ENCODE results near the gene NRSN2.
"Not testable (repeated sequence)": the region's sequence is repeated elsewhere in the genome, so short reads cannot be mapped to it uniquely, and the experiment has no call there.

Gene NRSN2

GRCh38 chr20:354298-354977 lies 7.5 kb downstream of the NRSN2 start:
- Histone ChIP-seq H3K4me1 (ENCODE audit: control extremely low read depth in 1 of 4, control insufficient read depth in 4 of 4, insufficient read depth in 4 of 4, low read length in 3 of 4) (peaks cover 0 to 2% (median 0%) of the 10 kb centered on the region in 4 experiments), H3K27ac (ENCODE audit: insufficient read depth in 1 of 2, low read depth in 1 of 2, low read length in 2 of 2, poor library complexity in 1 of 2, severe bottlenecking in 2 of 2) (no peak overlapping the region), H3K36me3 (ENCODE audit: control insufficient read depth in 4 of 4, insufficient read depth in 4 of 4, low read length in 3 of 4) (no peaks in the 10 kb centered on the region), H3K4me3 (ENCODE audit: control insufficient read depth in 1 of 7, extremely low read depth in 1 of 7, insufficient read depth in 4 of 7, low read depth in 2 of 7, low read length in 6 of 7) (no peak overlapping the region), H3K9me3 (ENCODE audit: control extremely low read depth in 1 of 5, control insufficient read depth in 4 of 5, insufficient read depth in 2 of 5, low read depth in 1 of 5, low read length in 4 of 5) (no peaks in the 10 kb centered on the region), H3K27me3 (replicated peaks in 2 of 5; ENCODE audit: control insufficient read depth in 4 of 5, insufficient read depth in 5 of 5, low read length in 4 of 5) (no peaks in the 10 kb centered on the region)
- WGBS (ENCODE audit: insufficient coverage): 36% methylated on average over 4 of the region's 14 CpGs
- ChIA-PET CTCF (interaction anchor here (0.6 to 7.9 kb wide), 24 partner anchors 8 to 374 kb away, joined by 3 to 103 read pairs (median 4); no protein-coding TSS in a partner anchor), POLR2A (interaction anchor here (0.6 kb wide), 1 partner anchor 95 kb away, joined by 4 read pairs; no protein-coding TSS in a partner anchor)
- peak; percentile 83 to 92 (median 88) for DNase-seq

- not testable (repeated sequence) for H3K4me1 ChIP-seq (ENCODE audit: control extremely low read depth in 1 of 4, control insufficient read depth in 4 of 4, insufficient read depth in 4 of 4, low read length in 3 of 4); H3K4me3 ChIP-seq (ENCODE audit: control insufficient read depth in 1 of 7, extremely low read depth in 1 of 7, insufficient read depth in 4 of 7, low read depth in 2 of 7, low read length in 6 of 7); H3K27ac ChIP-seq (ENCODE audit: insufficient read depth in 1 of 2, low read depth in 1 of 2, low read length in 2 of 2, poor library complexity in 1 of 2, severe bottlenecking in 2 of 2); DNase-seq; H3K27me3 ChIP-seq (replicated peaks in 2 of 5; ENCODE audit: control insufficient read depth in 4 of 5, insufficient read depth in 5 of 5, low read length in 4 of 5); H3K9me3 ChIP-seq (ENCODE audit: control extremely low read depth in 1 of 5, control insufficient read depth in 4 of 5, insufficient read depth in 2 of 5, low read depth in 1 of 5, low read length in 4 of 5); H3K36me3 ChIP-seq (ENCODE audit: control insufficient read depth in 4 of 4, insufficient read depth in 4 of 4, low read length in 3 of 4)
- WGBS (ENCODE audit: insufficient coverage): 94% methylated on average over 2 of the region's 2 CpGs
- CTCF ChIA-PET: interaction anchor here (0.9 to 7.9 kb wide), 8 partner anchors 11 to 130 kb away, joined by 3 to 103 read pairs (median 7); no protein-coding TSS in a partner anchor
- POLR2A ChIA-PET: interaction anchor here (0.6 kb wide), 1 partner anchor 136 kb away, joined by 5 read pairs; no protein-coding TSS in a partner anchor
Observed at GRCh38 chr20:356154-356553, 9.2 kb downstream of the NRSN2 start.

GRCh38 chr20:356745-357144 lies 9.8 kb downstream of the NRSN2 start:
- Histone ChIP-seq H3K27me3 (replicated peaks in 2 of 5; ENCODE audit: control insufficient read depth in 4 of 5, insufficient read depth in 5 of 5, low read length in 4 of 5) (no peaks in the 10 kb centered on the region), H3K9me3 (ENCODE audit: control extremely low read depth in 1 of 5, control insufficient read depth in 4 of 5, insufficient read depth in 2 of 5, low read depth in 1 of 5, low read length in 4 of 5) (no peaks in the 10 kb centered on the region), H3K4me1 (ENCODE audit: control extremely low read depth in 1 of 4, control insufficient read depth in 4 of 4, insufficient read depth in 4 of 4, low read length in 3 of 4) (peaks cover 0 to 2% (median 0%) of the 10 kb centered on the region in 4 experiments), H3K36me3 (ENCODE audit: control insufficient read depth in 4 of 4, insufficient read depth in 4 of 4, low read length in 3 of 4) (no peaks in the 10 kb centered on the region), H3K27ac (ENCODE audit: insufficient read depth in 1 of 2, low read depth in 1 of 2, low read length in 2 of 2, poor library complexity in 1 of 2, severe bottlenecking in 2 of 2) (no peak overlapping the region), H3K4me3 (ENCODE audit: control insufficient read depth in 1 of 7, extremely low read depth in 1 of 7, insufficient read depth in 4 of 7, low read depth in 2 of 7, low read length in 6 of 7) (no peak overlapping the region)
- WGBS (ENCODE audit: insufficient coverage): 98% methylated on average over 10 of the region's 10 CpGs
- no peak for DNase-seq
- ChIA-PET CTCF (interaction anchor here (0.9 to 7.9 kb wide), 3 partner anchors 10 to 124 kb away, joined by 3 to 103 read pairs (median 5); no protein-coding TSS in a partner anchor), POLR2A (no interaction called here)

- ChIA-PET CTCF (interaction anchor here (1.1 kb wide), 1 partner anchor 72 kb away, joined by 3 read pairs; no protein-coding TSS in a partner anchor), POLR2A (no interaction called here)
- Histone ChIP-seq H3K27ac (ENCODE audit: insufficient read depth in 1 of 2, low read depth in 1 of 2, low read length in 2 of 2, poor library complexity in 1 of 2, severe bottlenecking in 2 of 2) (no peak overlapping the region), H3K9me3 (ENCODE audit: control extremely low read depth in 1 of 5, control insufficient read depth in 4 of 5, insufficient read depth in 2 of 5, low read depth in 1 of 5, low read length in 4 of 5) (no peaks in the 10 kb centered on the region), H3K27me3 (replicated peaks in 2 of 5; ENCODE audit: control insufficient read depth in 4 of 5, insufficient read depth in 5 of 5, low read length in 4 of 5) (no peaks in the 10 kb centered on the region), H3K4me3 (ENCODE audit: control insufficient read depth in 1 of 7, extremely low read depth in 1 of 7, insufficient read depth in 4 of 7, low read depth in 2 of 7, low read length in 6 of 7) (no peak overlapping the region), H3K4me1 (ENCODE audit: control extremely low read depth in 1 of 4, control insufficient read depth in 4 of 4, insufficient read depth in 4 of 4, low read length in 3 of 4) (peaks cover 0 to 13% (median 9%) of the 10 kb centered on the region in 4 experiments), H3K36me3 (ENCODE audit: control insufficient read depth in 4 of 4, insufficient read depth in 4 of 4, low read length in 3 of 4) (no peaks in the 10 kb centered on the region)
- WGBS (ENCODE audit: insufficient coverage): 83% methylated on average over 3 of the region's 4 CpGs
- DNase-seq: no peak
Observed at GRCh38 chr20:358891-359555, 12.1 kb downstream of the NRSN2 start.

- POLR2A ChIA-PET: no interaction called here
Observed at GRCh38 chr20:361561-361960, 14.7 kb downstream of the NRSN2 start.

GRCh38 chr20:362271-363254 lies 15.7 kb downstream of the NRSN2 start:
- no peaks in the 10 kb centered on the region for H3K27me3 ChIP-seq (replicated peaks in 2 of 5; ENCODE audit: control insufficient read depth in 4 of 5, insufficient read depth in 5 of 5, low read length in 4 of 5)
- 49% methylated on average over 9 of the region's 13 CpGs for WGBS (ENCODE audit: insufficient coverage)
- no peak overlapping the region for H3K4me3 ChIP-seq (ENCODE audit: control insufficient read depth in 1 of 7, extremely low read depth in 1 of 7, insufficient read depth in 4 of 7, low read depth in 2 of 7, low read length in 6 of 7)
- CTCF ChIA-PET: interaction anchor here (0.8 to 2.9 kb wide), 14 partner anchors 9 to 119 kb away, joined by 3 to 22 read pairs (median 3); no protein-coding TSS in a partner anchor
- H3K36me3 ChIP-seq (ENCODE audit: control insufficient read depth in 4 of 4, insufficient read depth in 4 of 4, low read length in 3 of 4): no peaks in the 10 kb centered on the region
- H3K27ac ChIP-seq (ENCODE audit: insufficient read depth in 1 of 2, low read depth in 1 of 2, low read length in 2 of 2, poor library complexity in 1 of 2, severe bottlenecking in 2 of 2): no peak overlapping the region
- no peaks in the 10 kb centered on the region for H3K9me3 ChIP-seq (ENCODE audit: control extremely low read depth in 1 of 5, control insufficient read depth in 4 of 5, insufficient read depth in 2 of 5, low read depth in 1 of 5, low read length in 4 of 5)
- peak; percentile 64 to 79 (median 77) for DNase-seq
- H3K4me1 ChIP-seq (ENCODE audit: control extremely low read depth in 1 of 4, control insufficient read depth in 4 of 4, insufficient read depth in 4 of 4, low read length in 3 of 4): peaks cover 0 to 24% (median 19%) of the 10 kb centered on the region in 4 experiments
- POLR2A ChIA-PET: interaction anchor here (1.1 kb wide), 1 partner anchor 167 kb away, joined by 5 read pairs; no protein-coding TSS in a partner anchor

More at GRCh38 chr20:361561-361960, 14.7 kb downstream of the NRSN2 start:
- no peak overlapping the region for H3K27ac ChIP-seq (ENCODE audit: insufficient read depth in 1 of 2, low read depth in 1 of 2, low read length in 2 of 2, poor library complexity in 1 of 2, severe bottlenecking in 2 of 2)
- CTCF ChIA-PET: interaction anchor here (0.8 to 2.9 kb wide), 10 partner anchors 8 to 120 kb away, joined by 3 to 22 read pairs (median 3); no protein-coding TSS in a partner anchor
- no peak for DNase-seq
- no peak overlapping the region for H3K4me3 ChIP-seq (ENCODE audit: control insufficient read depth in 1 of 7, extremely low read depth in 1 of 7, insufficient read depth in 4 of 7, low read depth in 2 of 7, low read length in 6 of 7)
- 89% methylated on average over 4 of the region's 8 CpGs for WGBS (ENCODE audit: insufficient coverage)
- no peaks in the 10 kb centered on the region for H3K36me3 ChIP-seq (ENCODE audit: control insufficient read depth in 4 of 4, insufficient read depth in 4 of 4, low read length in 3 of 4)
- H3K9me3 ChIP-seq (ENCODE audit: control extremely low read depth in 1 of 5, control insufficient read depth in 4 of 5, insufficient read depth in 2 of 5, low read depth in 1 of 5, low read length in 4 of 5): no peaks in the 10 kb centered on the region
- peaks cover 0 to 24% (median 19%) of the 10 kb centered on the region in 4 experiments for H3K4me1 ChIP-seq (ENCODE audit: control extremely low read depth in 1 of 4, control insufficient read depth in 4 of 4, insufficient read depth in 4 of 4, low read length in 3 of 4)
- no peaks in the 10 kb centered on the region for H3K27me3 ChIP-seq (replicated peaks in 2 of 5; ENCODE audit: control insufficient read depth in 4 of 5, insufficient read depth in 5 of 5, low read length in 4 of 5)

All from common myeloid progenitor, CD34-positive (primary cell).